Neural cell (in vitro differentiated cells): ENCODE measurements around the gene SLC16A4. TPM values are rescaled to one million over a fixed set of nuclear protein-coding genes. Genes with fewer than 3 reads are reported as not detected.

Source experiments
- H2AFZ ChIP-seq: fragments of 200-600, 300-800 bp; sonication (generic), shearing (Covaris generic); 2 replicates; pipeline ENCODE4 v1.6.0; 2014; ENCODE audit warnings: low read depth, mild to moderate bottlenecking, antibody characterized with exemption, low read length, moderate library complexity
- H3F3A ChIP-seq: fragments of 200-600 bp; shearing (Covaris generic); 2 replicates; pipeline ENCODE4 v1.6.1; 2016; ENCODE audit warnings: mild to moderate bottlenecking, moderate library complexity, mixed read lengths, antibody characterized with exemption, low read length; ENCODE audit not compliant: insufficient read depth, poor library complexity, severe bottlenecking
- H3K27ac ChIP-seq: fragments of 200-600, 300-800 bp; sonication (generic), shearing (Covaris generic); 2 replicates; pipeline ENCODE4 v1.5.1; 2014; ENCODE audit warnings: mild to moderate bottlenecking, low read length, moderate library complexity
- H3K27me3 ChIP-seq: fragments of 300-800, 200-600 bp; sonication (generic), shearing (Covaris generic); 2 replicates; pipeline ENCODE4 v1.6.0; 2014; ENCODE audit warnings: mild to moderate bottlenecking, low read depth, low read length, moderate library complexity; ENCODE audit not compliant: insufficient read depth
- H3K36me3 ChIP-seq: fragments of 300-800, 200-600 bp; sonication (generic), shearing (Covaris generic); 2 replicates; pipeline ENCODE4 v1.5.1; 2014; ENCODE audit warnings: mild to moderate bottlenecking, antibody characterized with exemption, low read length, moderate library complexity; ENCODE audit not compliant: insufficient read depth
- H3K4me2 ChIP-seq: fragments of 300-800, 200-600 bp; sonication (generic), shearing (Covaris generic); 2 replicates; pipeline ENCODE4 v1.6.0; 2014; ENCODE audit warnings: mild to moderate bottlenecking, low read length
- H3K4me3 ChIP-seq: fragments of 300-800, 200-600 bp; sonication (generic), shearing (Covaris generic); 2 replicates; pipeline ENCODE4 v1.5.1; 2014; ENCODE audit warnings: mild to moderate bottlenecking, low read length, moderate library complexity
- H3K79me2 ChIP-seq: fragments of 200-600 bp; shearing (Covaris generic); replicated peaks from 2 replicates; pipeline ENCODE4 v1.6.0; 2014; ENCODE audit warnings: mild to moderate bottlenecking, low read length, moderate library complexity; ENCODE audit not compliant: insufficient read depth
- H3K9ac ChIP-seq: fragments of 300-800, 200-600 bp; sonication (generic), shearing (Covaris generic); 2 replicates; pipeline ENCODE4 v1.6.1; 2016; ENCODE audit warnings: mild to moderate bottlenecking, low read length, mixed read lengths
- H3K9me2 ChIP-seq: fragments of 200-600 bp; shearing (Covaris generic); 2 replicates; pipeline ENCODE4 v1.6.1; 2016; ENCODE audit warnings: mild to moderate bottlenecking, low read length, mixed read lengths; ENCODE audit not compliant: insufficient read depth
- H3K9me3 ChIP-seq: fragments of 200-600, 300-800 bp; sonication (generic), shearing (Covaris generic); 2 replicates; pipeline ENCODE4 v1.6.1; 2016; ENCODE audit warnings: mild to moderate bottlenecking, mixed run types, low read length, moderate library complexity, mixed read lengths
- H4K20me1 ChIP-seq: fragments of 200-600 bp; shearing (Covaris generic); 2 replicates; pipeline ENCODE4 v1.6.1; 2016; ENCODE audit warnings: mild to moderate bottlenecking, mixed run types; ENCODE audit not compliant: insufficient read depth
- CTCF ChIP-seq: fragments of 450-650 bp; IDR thresholded peaks from 2 replicates; pipeline ENCODE4 v1.5.1; 2014; ENCODE audit warnings: antibody characterized with exemption, mild to moderate bottlenecking, moderate library complexity; ENCODE audit not compliant: poor library complexity, severe bottlenecking
- EP300 ChIP-seq: fragments of 450-650 bp; conservative IDR thresholded peaks from 2 replicates; pipeline ENCODE4 v1.6.1; 2014; ENCODE audit warnings: antibody characterized with exemption, mild to moderate bottlenecking, moderate library complexity; ENCODE audit not compliant: poor library complexity, severe bottlenecking
- EZH2 ChIP-seq: fragments of 200-600, 300-800 bp; shearing (Covaris generic), sonication (generic); IDR thresholded peaks from 2 replicates; pipeline ENCODE4 v1.6.1; 2014; ENCODE audit warnings: antibody characterized with exemption, low read length, borderline replicate concordance, mild to moderate bottlenecking; ENCODE audit not compliant: insufficient read depth, poor library complexity, severe bottlenecking
- MXI1 ChIP-seq: fragments of 450-650 bp; conservative IDR thresholded peaks from 2 replicates; pipeline ENCODE4 v1.6.1; 2014; ENCODE audit warnings: antibody characterized with exemption, mild to moderate bottlenecking; ENCODE audit not compliant: poor library complexity, severe bottlenecking
- POLR2AphosphoS5 ChIP-seq: IDR thresholded peaks from 2 replicates; pipeline ENCODE4 v1.6.1; 2012
- RAD21 ChIP-seq: fragments of 450-650 bp; conservative IDR thresholded peaks from 2 replicates; pipeline ENCODE4 v1.6.1; 2014; ENCODE audit warnings: antibody characterized with exemption, mild to moderate bottlenecking, moderate library complexity
- SMC3 ChIP-seq: fragments of 450-650 bp; conservative IDR thresholded peaks from 2 replicates; pipeline ENCODE4 v1.6.1; 2014; ENCODE audit warnings: antibody characterized with exemption, mild to moderate bottlenecking, moderate library complexity; ENCODE audit not compliant: poor library complexity
- TAF1 ChIP-seq: IDR thresholded peaks from 2 replicates; pipeline ENCODE4 v1.6.1; 2012; ENCODE audit warnings: low read depth
- polyA plus RNA-seq: library from polyadenylated mRNA; depleted of rRNA; stranded (reverse); fragments of >200 nt; gene quantifications from 2 replicates; pipeline ENCODE4 v1.2.3, GENCODE V29; 2014
- TF ChIP-seq, protein P1 (sequence below): IDR thresholded peaks from 2 replicates; pipeline ENCODE4 v1.6.1; 2012; ENCODE audit warnings: borderline replicate concordance

SLC16A4 gene
- polyA plus RNA-seq, 1 donor from 2014 or later: 1.2 TPM

DNA sequence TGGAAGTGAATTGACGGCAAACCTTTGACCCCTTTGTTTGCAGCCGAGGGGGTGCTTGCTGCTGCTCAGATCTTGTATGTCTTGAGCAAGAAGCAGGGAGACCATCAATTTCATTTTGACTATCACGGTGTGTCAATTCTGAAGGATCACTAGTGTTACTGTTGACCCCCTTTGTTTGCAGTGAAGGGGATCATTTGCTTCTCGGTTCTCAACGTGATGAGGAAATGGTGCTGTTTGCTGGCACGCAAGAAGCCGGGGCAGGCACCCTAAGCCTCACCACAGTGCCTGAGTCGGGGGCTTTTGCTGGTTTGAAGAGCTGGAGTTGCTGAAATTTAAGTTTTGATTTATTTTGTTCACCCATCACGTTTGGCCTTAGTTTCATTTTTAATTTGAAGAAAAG is 44.1 kb downstream of the SLC16A4 start:
- H3K4me2 ChIP-seq: no peak overlapping the region
- no peak for TF ChIP-seq POLR2AphosphoS5
- no peak for TF ChIP-seq EP300
- no peak for TF ChIP-seq EZH2
- no peak for TF ChIP-seq SMC3
- no peak for TF ChIP-seq MXI1
- TF ChIP-seq TAF1: no peak
- no peak for TF ChIP-seq RAD21
- TF ChIP-seq, protein P1, sequence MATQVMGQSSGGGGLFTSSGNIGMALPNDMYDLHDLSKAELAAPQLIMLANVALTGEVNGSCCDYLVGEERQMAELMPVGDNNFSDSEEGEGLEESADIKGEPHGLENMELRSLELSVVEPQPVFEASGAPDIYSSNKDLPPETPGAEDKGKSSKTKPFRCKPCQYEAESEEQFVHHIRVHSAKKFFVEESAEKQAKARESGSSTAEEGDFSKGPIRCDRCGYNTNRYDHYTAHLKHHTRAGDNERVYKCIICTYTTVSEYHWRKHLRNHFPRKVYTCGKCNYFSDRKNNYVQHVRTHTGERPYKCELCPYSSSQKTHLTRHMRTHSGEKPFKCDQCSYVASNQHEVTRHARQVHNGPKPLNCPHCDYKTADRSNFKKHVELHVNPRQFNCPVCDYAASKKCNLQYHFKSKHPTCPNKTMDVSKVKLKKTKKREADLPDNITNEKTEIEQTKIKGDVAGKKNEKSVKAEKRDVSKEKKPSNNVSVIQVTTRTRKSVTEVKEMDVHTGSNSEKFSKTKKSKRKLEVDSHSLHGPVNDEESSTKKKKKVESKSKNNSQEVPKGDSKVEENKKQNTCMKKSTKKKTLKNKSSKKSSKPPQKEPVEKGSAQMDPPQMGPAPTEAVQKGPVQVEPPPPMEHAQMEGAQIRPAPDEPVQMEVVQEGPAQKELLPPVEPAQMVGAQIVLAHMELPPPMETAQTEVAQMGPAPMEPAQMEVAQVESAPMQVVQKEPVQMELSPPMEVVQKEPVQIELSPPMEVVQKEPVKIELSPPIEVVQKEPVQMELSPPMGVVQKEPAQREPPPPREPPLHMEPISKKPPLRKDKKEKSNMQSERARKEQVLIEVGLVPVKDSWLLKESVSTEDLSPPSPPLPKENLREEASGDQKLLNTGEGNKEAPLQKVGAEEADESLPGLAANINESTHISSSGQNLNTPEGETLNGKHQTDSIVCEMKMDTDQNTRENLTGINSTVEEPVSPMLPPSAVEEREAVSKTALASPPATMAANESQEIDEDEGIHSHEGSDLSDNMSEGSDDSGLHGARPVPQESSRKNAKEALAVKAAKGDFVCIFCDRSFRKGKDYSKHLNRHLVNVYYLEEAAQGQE: no peak
- no peak for TF ChIP-seq CTCF
- H3K27me3 ChIP-seq: no peaks in the 10 kb centered on the region
- no peaks in the 10 kb centered on the region for H3K36me3 ChIP-seq
- H3K9me3 ChIP-seq: no peaks in the 10 kb centered on the region
- H3K9ac ChIP-seq: no peak overlapping the region
- H3F3A ChIP-seq: no peaks in the 10 kb centered on the region
- no peak overlapping the region for H3K4me3 ChIP-seq
- no peaks in the 10 kb centered on the region for H3K9me2 ChIP-seq
- H4K20me1 ChIP-seq: peaks cover 4% of the 10 kb centered on the region
- peaks cover 78% of the 10 kb centered on the region for H3K79me2 ChIP-seq
- H2AFZ ChIP-seq: no peak overlapping the region
- no peak overlapping the region for H3K27ac ChIP-seq

- Histone ChIP-seq H3K27ac (no peak overlapping the region), H3K9me2 (no peaks in the 10 kb centered on the region), H3K27me3 (no peaks in the 10 kb centered on the region), H3K4me3 (no peak overlapping the region), H3K9ac (no peak overlapping the region), H2AFZ (no peak overlapping the region), H3K36me3 (peaks cover 3% of the 10 kb centered on the region), H3K79me2 (peaks cover 79% of the 10 kb centered on the region), H3K4me2 (no peak overlapping the region), H3F3A (no peaks in the 10 kb centered on the region), H3K9me3 (no peaks in the 10 kb centered on the region), H4K20me1 (peaks cover 4% of the 10 kb centered on the region)
- TF ChIP-seq EZH2 (no peak), CTCF (no peak), MXI1 (no peak), EP300 (no peak), RAD21 (no peak), SMC3 (no peak), POLR2AphosphoS5 (no peak), TAF1 (no peak)
- TF ChIP-seq, protein P1: no peak
Measured at GRCh38 chr1:110345480-110345879, 45.3 kb downstream of the SLC16A4 start.
